ENCODE results near the gene SORCS2.

DNA sequence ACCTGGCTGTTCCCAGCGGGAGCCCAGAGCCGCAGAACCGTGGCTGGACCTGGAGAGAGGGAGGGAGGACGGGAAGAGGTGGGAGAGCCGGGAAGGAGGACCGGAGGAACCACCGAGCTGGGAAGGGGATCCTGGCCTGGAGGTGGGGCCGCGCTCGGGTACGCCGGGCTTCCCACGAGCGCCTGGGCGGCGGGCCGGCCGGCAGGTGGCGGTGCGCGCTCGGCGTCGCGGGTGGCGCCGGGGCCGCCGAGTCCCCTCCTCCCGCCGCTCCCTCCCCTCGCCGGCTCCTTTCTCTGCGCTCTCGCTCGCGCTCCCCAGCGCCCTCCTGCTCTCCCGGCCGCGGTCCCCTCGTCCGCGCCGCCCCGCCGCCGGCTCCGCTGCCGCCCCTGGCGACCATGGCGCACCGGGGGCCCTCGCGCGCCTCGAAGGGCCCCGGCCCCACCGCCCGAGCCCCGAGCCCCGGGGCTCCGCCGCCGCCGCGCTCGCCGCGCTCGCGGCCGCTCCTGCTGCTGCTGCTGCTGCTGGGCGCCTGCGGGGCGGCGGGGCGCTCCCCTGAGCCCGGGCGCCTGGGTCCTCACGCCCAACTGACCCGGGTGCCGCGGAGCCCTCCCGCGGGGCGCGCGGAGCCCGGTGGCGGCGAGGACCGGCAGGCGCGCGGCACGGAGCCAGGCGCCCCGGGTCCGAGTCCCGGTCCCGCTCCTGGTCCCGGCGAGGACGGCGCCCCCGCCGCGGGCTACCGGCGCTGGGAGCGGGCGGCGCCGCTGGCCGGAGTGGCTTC is at the start of gene SORCS2:
- TF ChIP-seq SRF (IDR thresholded peaks at IDR 0.05; ENCODE audit: low read depth, low read length) = no peak
- TF ChIP-seq, protein P1, sequence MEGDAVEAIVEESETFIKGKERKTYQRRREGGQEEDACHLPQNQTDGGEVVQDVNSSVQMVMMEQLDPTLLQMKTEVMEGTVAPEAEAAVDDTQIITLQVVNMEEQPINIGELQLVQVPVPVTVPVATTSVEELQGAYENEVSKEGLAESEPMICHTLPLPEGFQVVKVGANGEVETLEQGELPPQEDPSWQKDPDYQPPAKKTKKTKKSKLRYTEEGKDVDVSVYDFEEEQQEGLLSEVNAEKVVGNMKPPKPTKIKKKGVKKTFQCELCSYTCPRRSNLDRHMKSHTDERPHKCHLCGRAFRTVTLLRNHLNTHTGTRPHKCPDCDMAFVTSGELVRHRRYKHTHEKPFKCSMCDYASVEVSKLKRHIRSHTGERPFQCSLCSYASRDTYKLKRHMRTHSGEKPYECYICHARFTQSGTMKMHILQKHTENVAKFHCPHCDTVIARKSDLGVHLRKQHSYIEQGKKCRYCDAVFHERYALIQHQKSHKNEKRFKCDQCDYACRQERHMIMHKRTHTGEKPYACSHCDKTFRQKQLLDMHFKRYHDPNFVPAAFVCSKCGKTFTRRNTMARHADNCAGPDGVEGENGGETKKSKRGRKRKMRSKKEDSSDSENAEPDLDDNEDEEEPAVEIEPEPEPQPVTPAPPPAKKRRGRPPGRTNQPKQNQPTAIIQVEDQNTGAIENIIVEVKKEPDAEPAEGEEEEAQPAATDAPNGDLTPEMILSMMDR (IDR thresholded peaks at IDR 0.05; ENCODE audit: control extremely low read depth in 1 of 3, insufficient read depth in 1 of 3, low read depth in 1 of 3, low read length in 3 of 3) = peak in 2 of 3 experiments; percentile 58 to 70; a peak in 3 of 4 replicates
- no peak; the same call in 1 of the 2 replicates for TF ChIP-seq YY1 (IDR thresholded peaks at IDR 0.05; ENCODE audit: low read depth, low read length)
- TF ChIP-seq CEBPB (IDR thresholded peaks at IDR 0.05; ENCODE audit: low read depth, low read length) = no peak
- TF ChIP-seq EP300 (IDR thresholded peaks at IDR 0.05; ENCODE audit: borderline replicate concordance in 1 of 2, low read depth in 2 of 2, low read length in 2 of 2) = 0 out of 3 replicates have a peak, but pooled peaks of 1 of the 2 experiments have one; percentile 5
- no peak for TF ChIP-seq SP1 (IDR thresholded peaks at IDR 0.05; ENCODE audit: low read depth, low read length)
